Measurements from ENCODE around the gene MSGN1. TPM values are rescaled to one million over a fixed set of nuclear protein-coding genes. Genes with fewer than 3 reads are reported as not detected.
"Not testable (repeated sequence)": the region's sequence is repeated elsewhere in the genome, so short reads cannot be mapped to it uniquely, and the experiment has no call there.

The MSGN1 gene
- total RNA-seq, 1 donor: not detected

DNA sequence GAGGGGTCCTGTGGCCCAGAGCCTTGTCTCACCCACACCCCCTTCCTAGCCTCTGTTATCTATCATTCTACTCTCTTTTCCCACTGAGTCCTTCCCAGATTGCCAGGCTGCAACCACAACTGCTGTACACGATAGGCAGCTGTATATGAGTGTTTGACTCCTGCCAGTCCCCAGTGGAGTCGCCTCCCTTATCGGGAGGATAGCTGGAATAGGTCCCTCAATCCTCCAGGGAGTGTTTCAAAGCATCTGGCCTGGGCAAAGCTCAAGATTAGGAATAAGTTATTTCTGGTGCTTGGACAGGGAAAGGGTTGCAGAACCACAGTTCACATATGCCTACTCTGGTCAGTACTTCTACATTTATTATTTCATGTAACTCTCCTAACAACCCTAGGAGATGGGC, 4.8 kb downstream of the MSGN1 start:
- Histone ChIP-seq H3K4me1 (ENCODE audit: insufficient read depth, low read length) (peaks cover 21% of the 10 kb centered on the region), H3K27me3 (ENCODE audit: insufficient read depth, low read length) (no peaks in the 10 kb centered on the region), H3K9me3 (ENCODE audit: low read depth, low read length) (no peaks in the 10 kb centered on the region), H3K4me3 (ENCODE audit: low read length) (no peak overlapping the region)

DNA sequence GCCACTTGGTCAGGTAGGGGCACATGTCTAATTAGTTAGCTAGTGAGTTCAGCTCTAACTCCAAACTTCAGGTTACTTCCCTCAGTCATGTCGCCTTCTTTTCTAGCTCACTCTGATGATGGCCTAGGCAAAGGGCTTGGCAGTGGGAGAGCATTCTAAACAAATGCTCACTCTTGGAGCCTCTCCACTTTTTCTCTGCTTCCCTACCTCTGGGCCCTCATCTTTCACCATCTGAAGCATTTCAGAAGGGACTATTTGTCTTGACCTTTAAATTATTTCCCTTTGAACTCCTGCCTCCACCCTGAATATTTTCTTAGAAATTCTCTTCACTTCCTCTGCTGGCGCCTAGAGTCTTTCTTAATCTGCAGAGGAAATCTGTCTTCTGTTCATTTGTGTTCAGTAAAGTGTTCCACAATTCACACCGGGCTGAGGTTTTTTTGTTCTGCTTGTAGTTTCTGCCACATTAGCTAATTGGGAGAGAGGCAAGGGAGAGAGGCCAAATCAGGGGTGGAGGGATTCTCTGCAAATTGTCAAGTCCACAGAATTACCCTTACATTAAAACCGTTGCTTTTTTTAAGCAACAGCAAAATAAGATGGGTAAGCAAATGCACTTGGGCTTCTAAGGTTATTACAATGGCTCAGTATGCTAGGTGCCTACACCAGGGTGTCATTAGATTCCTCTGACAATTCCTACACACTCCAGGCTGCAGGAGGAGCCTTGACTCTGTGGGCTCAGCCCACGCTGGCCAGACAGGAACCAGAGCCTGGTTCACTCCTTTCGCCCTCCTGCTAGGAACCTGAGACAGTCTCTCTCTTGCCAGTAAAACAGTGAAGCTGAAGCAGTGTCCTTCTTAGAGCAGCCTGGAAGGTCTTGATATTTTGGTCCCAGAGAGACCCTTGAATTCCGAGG, 5.5 kb downstream of the MSGN1 start:
- H3K9me3 ChIP-seq (ENCODE audit: low read depth, low read length): no peaks in the 10 kb centered on the region
- peaks cover 21% of the 10 kb centered on the region for H3K4me1 ChIP-seq (ENCODE audit: insufficient read depth, low read length)
- H3K4me3 ChIP-seq (ENCODE audit: low read length): no peak overlapping the region
- H3K27me3 ChIP-seq (ENCODE audit: insufficient read depth, low read length): no peaks in the 10 kb centered on the region

DNA sequence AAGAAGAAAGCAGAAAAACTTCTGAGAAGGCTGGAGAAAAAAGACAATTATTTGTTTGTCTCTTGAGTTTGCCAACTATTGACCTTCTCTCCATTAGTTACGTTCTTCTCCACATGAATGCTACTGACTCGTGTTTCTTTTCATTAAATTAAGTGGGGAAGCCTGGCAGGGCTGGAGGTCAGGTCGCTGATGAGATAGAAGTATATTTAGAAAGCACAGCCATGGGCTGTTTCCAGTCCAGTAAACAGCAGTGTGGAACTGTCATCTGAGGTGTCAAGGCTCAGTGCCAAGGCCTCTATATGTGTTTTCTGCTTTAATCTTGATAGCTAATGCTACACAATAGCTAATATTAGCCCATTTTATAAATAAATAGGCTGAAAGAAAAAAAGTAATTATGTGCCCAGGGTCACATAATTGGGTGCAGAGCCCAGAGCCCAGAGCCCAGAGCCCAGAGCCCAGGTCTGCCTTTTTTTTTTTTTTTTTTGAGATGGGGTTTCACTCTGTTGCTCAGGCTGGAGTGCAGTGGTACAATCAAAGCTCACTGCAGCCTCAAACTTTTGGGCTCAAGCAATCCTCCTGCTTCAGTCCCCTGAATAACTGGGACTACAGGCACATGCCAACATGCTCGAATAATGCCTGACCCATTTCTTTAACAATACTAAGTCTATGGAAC, 6.3 kb downstream of the MSGN1 start:
- H3K4me3 ChIP-seq (ENCODE audit: low read length): no peak overlapping the region
- H3K4me1 ChIP-seq (ENCODE audit: insufficient read depth, low read length): peaks cover 21% of the 10 kb centered on the region
- H3K27me3 ChIP-seq (ENCODE audit: insufficient read depth, low read length): no peaks in the 10 kb centered on the region
- no peaks in the 10 kb centered on the region for H3K9me3 ChIP-seq (ENCODE audit: low read depth, low read length)

DNA sequence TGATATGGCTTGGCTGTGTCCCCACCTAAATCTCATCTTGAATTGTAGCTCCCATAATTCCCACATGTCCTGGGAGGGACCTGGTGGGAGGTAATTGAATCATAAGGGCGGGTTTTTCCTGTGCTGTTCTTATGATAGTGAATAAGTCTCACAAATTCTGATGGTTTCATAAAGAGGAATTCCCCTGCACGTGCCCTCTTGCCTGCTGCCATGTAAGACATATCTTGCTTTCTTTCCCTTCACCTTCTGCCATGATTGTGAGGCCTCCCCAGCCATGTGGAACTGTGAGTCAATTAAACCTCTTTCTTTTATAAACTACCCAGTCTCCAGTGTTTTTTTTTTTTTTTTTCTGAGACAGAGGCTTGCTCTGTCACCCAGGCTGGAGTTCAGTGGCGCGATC, 7.4 kb downstream of the MSGN1 start:
- not testable (repeated sequence) for H3K27me3 ChIP-seq (ENCODE audit: insufficient read depth, low read length); H3K4me3 ChIP-seq (ENCODE audit: low read length); H3K9me3 ChIP-seq (ENCODE audit: low read depth, low read length)
- H3K4me1 ChIP-seq (ENCODE audit: insufficient read depth, low read length): peaks cover 21% of the 10 kb centered on the region

DNA sequence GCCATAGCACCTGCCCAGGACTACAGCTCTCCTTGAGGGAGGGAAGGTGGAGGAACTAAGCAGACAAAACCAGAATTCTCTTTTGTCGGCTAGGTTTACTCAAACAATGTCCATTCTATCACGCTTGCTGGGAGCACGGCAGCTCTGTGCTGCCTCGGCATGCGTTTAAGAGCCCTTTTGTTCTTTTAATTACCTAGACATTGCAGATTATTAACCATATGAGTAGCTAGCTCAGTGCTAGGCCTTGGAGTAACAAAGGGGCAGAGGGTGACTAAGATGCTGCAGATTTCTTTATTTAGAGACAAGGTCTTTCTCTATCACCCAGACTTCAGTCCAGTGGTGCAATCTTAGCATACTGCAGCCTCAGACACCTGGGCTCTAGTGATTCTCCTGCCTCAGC, 11.1 kb downstream of the MSGN1 start:
- peaks cover 10% of the 10 kb centered on the region for H3K27me3 ChIP-seq (ENCODE audit: insufficient read depth, low read length)
- peaks cover 13% of the 10 kb centered on the region for H3K4me1 ChIP-seq (ENCODE audit: insufficient read depth, low read length)
- H3K4me3 ChIP-seq (ENCODE audit: low read length): no peak overlapping the region

DNA sequence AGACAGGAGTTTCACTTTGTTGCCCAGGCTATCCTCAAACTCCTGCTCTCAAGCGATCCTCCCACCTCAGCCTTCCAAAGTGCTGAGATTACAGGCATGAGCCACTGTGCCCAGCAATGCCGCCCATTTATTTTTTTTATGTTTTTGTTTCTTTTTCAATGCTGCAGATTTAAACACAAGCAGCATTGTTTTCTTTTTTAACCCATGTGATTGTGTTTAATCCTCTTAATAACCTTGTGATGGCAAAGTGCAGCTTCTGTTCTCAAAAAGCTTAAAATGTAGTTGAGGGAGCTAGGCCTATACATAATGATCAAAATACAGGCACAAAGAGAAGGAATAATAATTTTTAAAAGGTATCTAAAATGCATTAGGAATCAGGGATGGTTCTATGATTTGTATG, 11.5 kb downstream of the MSGN1 start:
- Histone ChIP-seq H3K4me1 (ENCODE audit: insufficient read depth, low read length) (peaks cover 8% of the 10 kb centered on the region), H3K27me3 (ENCODE audit: insufficient read depth, low read length) (peaks cover 12% of the 10 kb centered on the region), H3K4me3 (ENCODE audit: low read length) (no peak overlapping the region), H3K9me3 (ENCODE audit: low read depth, low read length) (no peaks in the 10 kb centered on the region)

More for the DNA sequence above, 11.1 kb downstream of the MSGN1 start:
- no peaks in the 10 kb centered on the region for H3K9me3 ChIP-seq (ENCODE audit: low read depth, low read length)

DNA sequence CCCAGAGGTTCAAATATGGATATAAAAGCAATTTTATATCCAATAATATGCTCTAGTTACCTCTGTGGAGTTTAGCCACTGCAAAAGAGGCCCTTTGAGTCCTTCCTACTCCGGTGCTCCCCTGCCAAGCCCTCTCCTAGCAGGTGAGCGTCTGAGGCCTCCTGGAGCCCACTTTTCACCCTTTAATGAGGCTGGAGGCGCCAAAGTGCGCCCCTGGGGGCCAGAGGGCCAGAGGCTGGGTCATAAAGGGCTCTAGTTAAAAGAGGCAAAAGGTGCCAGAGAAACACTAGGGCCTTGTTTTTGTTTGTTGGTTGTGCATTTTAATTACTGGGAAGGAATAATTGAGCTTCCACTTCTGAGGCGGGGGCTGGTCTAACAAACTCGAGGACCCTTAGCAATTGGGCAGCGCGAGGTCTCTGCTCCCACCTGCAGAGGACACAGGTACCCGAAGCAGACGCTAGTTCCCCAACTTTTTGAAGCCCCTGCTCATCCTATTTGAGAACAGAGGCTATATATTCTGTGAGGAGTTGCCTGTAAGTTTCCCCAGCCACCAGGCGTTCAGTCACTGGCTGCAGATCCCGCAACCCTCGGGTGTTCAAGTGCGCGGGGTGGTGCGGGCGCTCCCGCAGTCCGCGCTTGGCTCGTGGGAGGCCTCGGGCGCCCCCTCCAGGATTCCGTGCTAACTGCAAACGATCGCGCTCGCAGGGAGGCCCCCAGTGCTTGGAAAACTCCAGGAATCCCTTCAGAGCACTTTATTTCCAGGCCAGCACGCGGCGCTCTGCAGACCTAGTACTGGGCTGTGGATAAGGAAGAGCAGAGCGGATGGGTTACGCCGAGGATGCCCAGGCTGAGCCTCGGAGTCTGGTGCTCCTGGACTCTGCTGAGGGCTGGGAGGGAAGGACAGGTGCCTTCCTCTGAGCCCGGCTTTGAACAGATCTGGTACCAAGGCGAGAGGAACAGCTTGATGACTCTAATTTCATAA, 14.1 kb downstream of the MSGN1 start:
- H3K9me3 ChIP-seq (ENCODE audit: low read depth, low read length): no peaks in the 10 kb centered on the region
- peaks cover 6% of the 10 kb centered on the region for H3K4me1 ChIP-seq (ENCODE audit: insufficient read depth, low read length)
- peaks cover 12% of the 10 kb centered on the region for H3K27me3 ChIP-seq (ENCODE audit: insufficient read depth, low read length)
- H3K4me3 ChIP-seq (ENCODE audit: low read length): no peak overlapping the region

DNA sequence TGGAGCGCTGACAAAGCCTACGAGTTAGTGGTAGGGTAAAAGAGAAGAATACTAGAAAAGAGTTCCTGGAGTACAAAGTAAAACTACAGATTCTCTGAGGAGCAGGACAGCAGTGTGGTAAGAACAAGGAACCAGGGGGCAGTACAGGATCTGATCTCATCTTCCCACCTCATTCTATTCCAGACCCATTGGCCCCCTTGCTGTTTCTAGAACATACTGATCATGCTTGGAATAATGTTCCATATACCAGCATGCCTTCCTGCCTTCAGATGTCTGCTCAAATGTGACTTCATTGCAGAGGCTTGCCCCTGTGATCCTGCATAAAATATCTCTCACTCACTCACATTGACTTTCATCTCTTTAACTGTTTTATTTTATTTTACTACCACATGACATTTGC, 19.3 kb downstream of the MSGN1 start:
- no peak overlapping the region for H3K4me3 ChIP-seq (ENCODE audit: low read length)

DNA sequence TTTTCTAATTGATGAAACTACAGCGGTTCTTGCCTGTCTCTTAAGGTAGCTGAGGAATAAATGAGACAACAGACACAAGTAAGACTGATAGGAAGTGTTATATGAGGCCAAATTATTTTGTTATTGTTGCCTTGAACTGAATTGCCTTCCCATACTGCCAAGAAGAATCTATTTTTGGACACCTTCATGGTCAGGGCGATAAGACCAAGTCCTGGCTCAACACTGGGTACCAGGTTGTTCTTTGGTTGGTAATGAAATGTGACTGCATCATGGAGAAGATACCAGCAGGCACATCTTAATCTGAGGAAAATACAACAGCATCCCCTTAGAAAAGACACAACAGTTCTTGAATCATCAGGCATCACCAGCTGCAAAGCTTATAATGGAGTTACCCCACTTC, 23.7 kb downstream of the MSGN1 start:
- Histone ChIP-seq H3K4me1 (ENCODE audit: insufficient read depth, low read length) (no peaks in the 10 kb centered on the region), H3K9me3 (ENCODE audit: low read depth, low read length) (no peaks in the 10 kb centered on the region), H3K27me3 (ENCODE audit: insufficient read depth, low read length) (no peaks in the 10 kb centered on the region), H3K4me3 (ENCODE audit: low read length) (no peak overlapping the region)

More for the DNA sequence above, 19.3 kb downstream of the MSGN1 start:
- Histone ChIP-seq H3K4me1 (ENCODE audit: insufficient read depth, low read length) (peaks cover 3% of the 10 kb centered on the region), H3K27me3 (ENCODE audit: insufficient read depth, low read length) (peaks cover 12% of the 10 kb centered on the region), H3K9me3 (ENCODE audit: low read depth, low read length) (no peaks in the 10 kb centered on the region)

DNA sequence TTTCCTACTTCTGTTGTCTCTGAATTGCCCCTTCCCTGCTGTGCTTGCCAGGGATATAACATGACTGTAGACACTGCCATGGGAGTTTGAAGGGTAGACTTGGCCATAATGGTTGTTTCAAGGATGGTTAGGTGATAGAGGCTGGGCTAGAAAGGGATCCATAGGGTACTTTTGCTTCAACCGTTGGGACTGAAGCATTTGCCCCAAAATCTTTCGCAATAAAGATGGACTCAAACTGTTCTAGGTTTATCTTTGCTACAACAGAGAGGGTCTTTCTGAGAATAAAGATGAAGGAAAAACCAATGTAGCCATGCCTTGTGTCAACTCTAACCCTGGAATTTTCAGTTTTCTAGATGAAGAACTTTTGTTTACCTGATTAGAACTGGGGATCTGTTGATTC, 27.2 kb downstream of the MSGN1 start:
- Histone ChIP-seq H3K27me3 (ENCODE audit: insufficient read depth, low read length) (no peaks in the 10 kb centered on the region), H3K4me3 (ENCODE audit: low read length) (no peak overlapping the region), H3K9me3 (ENCODE audit: low read depth, low read length) (no peaks in the 10 kb centered on the region), H3K4me1 (ENCODE audit: insufficient read depth, low read length) (no peaks in the 10 kb centered on the region)

DNA sequence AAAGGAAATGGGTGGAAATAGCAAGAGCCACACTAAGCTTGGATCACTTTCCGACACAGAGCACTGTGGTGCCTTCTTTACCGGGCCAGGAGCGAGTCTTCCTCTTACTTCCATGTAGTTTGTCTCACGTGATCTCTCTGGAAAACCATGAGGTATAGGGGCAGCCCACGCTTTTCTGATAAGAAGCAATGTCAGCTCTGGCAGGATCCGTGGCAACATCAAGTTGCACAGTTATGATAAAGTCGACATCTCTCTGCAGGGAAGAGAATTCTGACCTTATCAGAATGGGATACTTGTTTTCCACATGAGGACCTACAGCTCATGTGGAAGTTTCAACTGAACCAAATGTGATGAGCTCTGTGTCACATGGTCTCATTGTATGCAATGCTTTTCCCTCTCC, 29.5 kb downstream of the MSGN1 start:
- Histone ChIP-seq H3K27me3 (ENCODE audit: insufficient read depth, low read length) (no peaks in the 10 kb centered on the region), H3K9me3 (ENCODE audit: low read depth, low read length) (no peaks in the 10 kb centered on the region), H3K4me3 (ENCODE audit: low read length) (no peak overlapping the region), H3K4me1 (ENCODE audit: insufficient read depth, low read length) (no peaks in the 10 kb centered on the region)

DNA sequence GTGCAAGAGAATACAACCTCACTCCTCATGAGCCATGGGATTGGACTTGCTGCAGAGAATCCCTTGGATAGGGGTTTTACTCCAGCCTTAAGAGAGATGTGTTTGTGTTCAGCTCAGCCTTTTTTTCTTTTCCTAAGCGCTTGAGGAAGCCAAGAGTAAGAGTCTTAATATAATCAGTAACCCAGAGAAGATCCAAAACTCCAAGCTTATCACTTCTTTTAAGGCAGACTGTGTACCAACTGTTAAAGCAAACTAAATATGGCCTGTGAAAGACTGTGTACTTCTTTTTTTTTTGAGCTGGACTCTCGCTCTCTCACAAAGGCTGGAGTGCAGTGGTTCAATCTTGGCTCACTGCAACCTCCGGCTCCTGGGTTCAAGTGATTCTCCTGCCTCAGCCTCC, 30.4 kb downstream of the MSGN1 start:
- H3K9me3 ChIP-seq (ENCODE audit: low read depth, low read length): no peaks in the 10 kb centered on the region
- no peak overlapping the region for H3K4me3 ChIP-seq (ENCODE audit: low read length)
- H3K27me3 ChIP-seq (ENCODE audit: insufficient read depth, low read length): no peaks in the 10 kb centered on the region
- no peaks in the 10 kb centered on the region for H3K4me1 ChIP-seq (ENCODE audit: insufficient read depth, low read length)

DNA sequence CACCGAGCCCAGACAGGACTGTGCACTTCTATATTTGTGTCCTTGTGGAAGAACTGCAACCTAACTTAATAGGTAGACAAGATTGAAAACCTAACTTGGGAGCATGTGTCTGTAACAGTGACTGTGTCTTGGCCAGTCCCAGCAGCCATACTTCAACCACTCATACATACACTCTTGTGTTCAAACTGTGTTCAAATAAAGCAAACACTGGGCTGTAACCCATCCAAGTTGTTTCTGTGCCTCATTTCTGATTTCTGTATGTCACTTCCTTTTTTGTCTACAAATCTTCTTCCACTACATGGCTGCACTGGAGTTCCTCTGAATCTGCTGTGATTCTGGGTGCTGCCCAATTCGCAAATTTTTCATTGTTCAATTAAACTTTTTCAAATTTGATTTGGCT, 31.0 kb downstream of the MSGN1 start:
- H3K4me3 ChIP-seq (ENCODE audit: low read length): no peak overlapping the region
- H3K27me3 ChIP-seq (ENCODE audit: insufficient read depth, low read length): no peaks in the 10 kb centered on the region
- no peaks in the 10 kb centered on the region for H3K4me1 ChIP-seq (ENCODE audit: insufficient read depth, low read length)

DNA sequence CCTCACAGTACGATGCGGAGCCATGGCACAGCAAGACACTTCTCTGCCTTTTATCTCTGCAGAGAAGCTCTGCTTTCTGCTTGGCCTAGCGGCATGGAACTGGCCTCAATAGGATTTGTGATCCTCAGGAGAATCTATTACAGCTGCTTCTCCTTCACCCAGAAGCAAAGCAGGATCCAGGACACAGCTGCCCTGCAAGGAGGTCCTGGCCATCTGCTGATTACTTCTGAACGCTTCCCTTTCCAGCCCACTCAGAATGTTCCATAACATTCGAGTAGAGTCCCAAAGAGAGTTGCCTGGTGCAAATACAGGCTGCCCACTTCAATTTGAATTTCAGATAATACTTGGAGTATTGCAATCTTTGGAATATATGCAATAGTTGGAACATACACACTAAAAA, 33.0 kb downstream of the MSGN1 start:
- Histone ChIP-seq H3K9me3 (ENCODE audit: low read depth, low read length) (no peaks in the 10 kb centered on the region), H3K4me3 (ENCODE audit: low read length) (no peak overlapping the region), H3K4me1 (ENCODE audit: insufficient read depth, low read length) (no peaks in the 10 kb centered on the region), H3K27me3 (ENCODE audit: insufficient read depth, low read length) (no peaks in the 10 kb centered on the region)

More for the DNA sequence above, 31.0 kb downstream of the MSGN1 start:
- H3K9me3 ChIP-seq (ENCODE audit: low read depth, low read length): no peaks in the 10 kb centered on the region

DNA sequence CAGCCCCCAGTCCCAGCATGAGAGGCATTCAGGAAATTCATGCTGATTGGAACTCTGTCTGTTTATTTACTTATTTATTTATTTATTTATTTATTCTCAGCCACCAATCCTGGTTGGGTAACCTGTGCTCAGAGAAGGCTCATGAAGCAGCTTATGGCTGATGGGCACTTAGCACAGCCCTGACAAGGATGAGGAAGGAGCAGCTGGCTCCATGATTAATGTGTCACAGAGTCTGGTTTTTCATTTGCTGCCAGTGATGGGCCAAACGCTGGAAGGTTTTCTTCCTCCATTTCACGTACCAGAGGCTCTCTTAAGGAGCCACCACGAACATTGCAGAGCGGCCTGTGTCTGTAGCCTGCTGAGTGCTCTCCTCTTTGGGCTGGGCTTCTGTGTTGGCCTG, 33.9 kb downstream of the MSGN1 start:
- Histone ChIP-seq H3K4me3 (ENCODE audit: low read length) (no peak overlapping the region), H3K4me1 (ENCODE audit: insufficient read depth, low read length) (no peaks in the 10 kb centered on the region), H3K9me3 (ENCODE audit: low read depth, low read length) (no peaks in the 10 kb centered on the region), H3K27me3 (ENCODE audit: insufficient read depth, low read length) (no peaks in the 10 kb centered on the region)

Measured in mononuclear cell (primary cell).